ENCODE results near the gene PGS1.

PGS1 gene

DNA sequence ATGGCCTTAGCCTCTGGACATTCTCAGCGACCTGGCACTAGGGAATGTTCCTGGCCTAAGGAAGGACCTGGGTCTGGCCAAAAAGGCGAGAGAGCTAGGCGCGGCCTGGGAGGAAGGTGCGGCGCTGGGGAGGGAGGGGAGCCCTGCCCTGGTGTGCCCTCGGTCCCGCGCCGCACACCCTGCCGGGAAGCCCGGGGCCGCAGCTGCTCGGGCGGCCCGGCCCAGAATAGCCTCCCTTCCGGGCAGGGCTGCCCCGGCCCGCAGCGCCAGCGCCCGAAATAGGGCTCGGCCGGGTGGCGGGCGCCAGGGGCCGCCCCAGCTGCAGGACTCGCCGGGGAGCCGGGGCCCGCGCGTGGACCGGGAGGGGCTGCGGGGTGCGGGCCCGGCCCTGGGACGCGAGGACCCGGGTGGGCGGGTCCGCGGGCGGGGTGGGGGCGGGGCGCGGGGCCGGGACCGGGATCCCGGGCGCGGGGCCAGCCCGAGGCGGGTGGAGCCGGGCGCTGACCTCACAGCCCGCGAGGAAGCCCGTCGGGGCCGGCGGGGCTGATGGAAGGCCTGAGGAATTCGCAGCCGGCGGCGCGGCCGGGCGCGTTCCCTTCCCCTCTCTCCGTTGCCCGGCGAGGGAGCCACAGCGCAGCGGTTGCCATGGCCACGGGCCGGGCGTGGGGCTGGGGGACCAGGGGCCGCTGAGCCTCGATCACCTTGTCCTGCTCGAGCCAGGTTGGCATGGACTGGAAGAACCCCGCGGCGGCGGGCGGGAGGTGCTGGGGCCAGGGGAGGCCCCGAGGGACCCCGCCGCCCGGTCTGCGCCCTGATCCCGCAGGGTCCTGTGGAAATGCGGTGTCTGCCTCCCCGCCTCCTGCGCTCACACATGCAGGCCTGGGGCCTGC is 36.6 kb upstream of the PGS1 start:
- Histone ChIP-seq H3K4me1 (ENCODE audit: control insufficient read depth in 1 of 2, insufficient read depth in 2 of 2, low read length in 2 of 2) (peaks cover 20 to 26% of the 10 kb centered on the region in 2 donors), H3K27me3 (ENCODE audit: low read depth, low read length) (no peaks in the 10 kb centered on the region), H3K4me3 (ENCODE audit: low read depth in 1 of 2, low read length in 2 of 2) (peak overlapping the region in 1 of 2 donors; percentile 52), H3K9me3 (ENCODE audit: control insufficient read depth in 1 of 2, low read length in 2 of 2) (no peaks in the 10 kb centered on the region), H3K36me3 (ENCODE audit: control insufficient read depth in 1 of 2, insufficient read depth in 2 of 2, low read length in 2 of 2) (peaks cover 0 to 7% of the 10 kb centered on the region in 2 donors), H3K27ac (ENCODE audit: low read length) (peak overlapping the region; percentile 92)

DNA sequence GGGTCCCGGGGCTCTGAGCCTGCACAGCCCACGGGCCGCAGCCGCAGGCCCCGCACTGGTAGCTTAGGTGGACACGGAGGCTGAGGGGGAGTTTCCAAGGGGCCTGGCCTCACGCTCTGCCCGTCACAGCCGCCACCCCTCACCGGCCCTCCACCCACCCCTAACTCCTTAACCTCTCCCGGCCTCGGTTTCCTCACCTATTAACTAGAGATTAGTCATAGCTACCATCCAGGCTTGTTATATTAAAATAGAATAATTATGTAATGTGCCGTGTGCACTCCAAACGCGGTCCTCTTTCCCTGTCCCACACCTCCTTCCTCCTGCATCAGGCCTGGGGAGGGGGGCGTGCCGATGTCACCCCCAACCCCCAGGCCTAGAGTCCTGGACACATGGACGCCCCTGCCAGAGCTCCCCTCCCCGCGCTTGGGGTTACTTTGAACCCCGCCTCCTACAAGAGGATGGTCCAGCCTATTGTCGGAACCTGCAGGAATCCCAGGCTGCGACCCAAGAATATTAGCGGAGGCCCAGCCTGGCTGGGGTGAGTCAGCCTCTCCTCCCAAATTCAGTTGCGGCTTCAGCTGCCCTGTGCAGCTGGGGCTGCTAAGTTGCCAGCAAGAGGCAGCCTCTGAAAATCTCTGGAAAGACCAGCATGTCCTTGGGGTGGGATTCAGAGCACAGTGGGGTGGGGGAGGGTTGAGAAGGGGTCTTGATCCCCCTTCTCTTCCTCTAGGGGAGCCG is 35.8 kb upstream of the PGS1 start:
- Histone ChIP-seq H3K36me3 (ENCODE audit: control insufficient read depth in 1 of 2, insufficient read depth in 2 of 2, low read length in 2 of 2) (peaks cover 0 to 7% of the 10 kb centered on the region in 2 donors), H3K4me1 (ENCODE audit: control insufficient read depth in 1 of 2, insufficient read depth in 2 of 2, low read length in 2 of 2) (peaks cover 20 to 23% of the 10 kb centered on the region in 2 donors), H3K27ac (ENCODE audit: low read length) (peak overlapping the region; percentile 92), H3K9me3 (ENCODE audit: control insufficient read depth in 1 of 2, low read length in 2 of 2) (no peaks in the 10 kb centered on the region), H3K27me3 (ENCODE audit: low read depth, low read length) (no peaks in the 10 kb centered on the region), H3K4me3 (ENCODE audit: low read depth in 1 of 2, low read length in 2 of 2) (peak overlapping the region in 1 of 2 donors; percentile 52)

DNA sequence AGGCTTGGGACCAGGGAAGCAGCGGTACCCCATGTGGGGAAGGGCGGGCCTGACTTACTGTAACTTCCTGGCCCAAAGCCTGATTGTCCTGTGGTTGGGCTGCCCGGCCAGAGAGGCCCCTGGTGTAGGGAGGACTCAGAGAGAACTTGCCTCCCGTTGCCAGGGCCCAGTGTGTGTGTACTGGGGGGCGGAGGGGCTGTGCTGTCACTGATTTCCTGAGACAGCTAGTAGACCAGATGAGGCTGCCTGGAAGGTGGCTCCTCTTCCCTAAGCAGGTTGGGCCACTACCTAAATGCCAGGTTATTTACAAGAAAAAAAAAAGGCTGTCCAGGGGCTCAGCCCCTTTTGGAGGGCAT is 35.3 kb upstream of the PGS1 start:
- H3K27me3 ChIP-seq (ENCODE audit: low read depth, low read length) = no peaks in the 10 kb centered on the region
- peak overlapping the region; percentile 92 for H3K27ac ChIP-seq (ENCODE audit: low read length)
- peaks cover 0 to 7% of the 10 kb centered on the region in 2 donors for H3K36me3 ChIP-seq (ENCODE audit: control insufficient read depth in 1 of 2, insufficient read depth in 2 of 2, low read length in 2 of 2)
- no peaks in the 10 kb centered on the region for H3K9me3 ChIP-seq (ENCODE audit: control insufficient read depth in 1 of 2, low read length in 2 of 2)
- peak overlapping the region in 1 of 2 donors; percentile 52 for H3K4me3 ChIP-seq (ENCODE audit: low read depth in 1 of 2, low read length in 2 of 2)
- H3K4me1 ChIP-seq (ENCODE audit: control insufficient read depth in 1 of 2, insufficient read depth in 2 of 2, low read length in 2 of 2) = peaks cover 20 to 23% of the 10 kb centered on the region in 2 donors

DNA sequence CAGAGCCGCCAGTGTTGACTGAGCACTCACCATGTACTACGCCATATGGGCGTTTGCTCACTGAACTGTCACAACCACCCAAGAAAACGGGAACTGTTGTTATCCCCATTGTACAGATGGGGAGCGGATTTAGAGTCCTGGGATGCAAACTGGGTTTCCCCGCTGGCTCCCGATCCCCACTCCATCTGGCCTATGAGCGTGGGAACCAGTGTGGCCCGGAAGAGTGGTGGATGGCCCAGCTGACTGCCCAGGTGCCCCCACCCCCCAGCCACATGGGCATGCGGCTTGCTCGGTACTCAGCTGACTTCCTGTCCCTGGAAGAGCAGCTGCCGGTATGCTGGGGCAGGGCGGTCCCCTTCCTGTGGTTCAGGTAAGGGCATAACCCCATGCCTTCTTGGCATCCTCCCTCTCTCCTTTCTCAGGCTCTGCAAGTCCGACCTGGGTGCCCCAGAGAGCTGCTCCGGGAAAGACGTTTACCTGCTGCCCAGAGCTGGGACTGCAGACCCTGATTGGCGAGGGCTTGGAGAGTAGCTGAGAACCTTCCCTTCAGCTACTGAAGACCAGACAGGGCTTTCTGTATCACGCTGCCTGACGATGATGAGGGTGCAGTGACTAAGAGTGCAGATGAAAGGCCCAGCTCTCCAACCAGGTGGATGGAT is 34.8 kb upstream of the PGS1 start:
- H3K27ac ChIP-seq (ENCODE audit: low read length) = peak overlapping the region; percentile 92

DNA sequence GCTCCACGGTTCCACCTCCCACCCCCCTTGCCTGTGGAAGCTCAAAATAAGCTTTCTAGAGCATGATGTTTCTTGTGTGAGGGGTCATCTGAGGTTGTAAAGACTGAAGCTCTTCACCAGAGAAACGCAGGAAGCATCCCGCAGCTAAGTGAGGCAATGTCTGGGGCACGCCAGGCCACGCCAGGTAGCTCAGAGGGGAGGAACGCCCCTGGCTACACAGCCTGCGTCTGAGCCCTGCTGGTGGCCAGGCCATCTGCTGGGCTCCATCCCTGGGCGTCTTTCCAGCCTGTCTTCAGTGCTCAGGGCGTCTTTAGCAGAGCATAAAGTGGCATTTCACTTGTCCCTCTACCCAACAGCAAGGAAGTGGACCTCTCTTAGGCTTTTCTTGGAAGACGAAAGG is 33.8 kb upstream of the PGS1 start:
- Histone ChIP-seq H3K4me1 (ENCODE audit: control insufficient read depth in 1 of 2, insufficient read depth in 2 of 2, low read length in 2 of 2) (peaks cover 18 to 20% of the 10 kb centered on the region in 2 donors), H3K36me3 (ENCODE audit: control insufficient read depth in 1 of 2, insufficient read depth in 2 of 2, low read length in 2 of 2) (peaks cover 0 to 7% of the 10 kb centered on the region in 2 donors), H3K9me3 (ENCODE audit: control insufficient read depth in 1 of 2, low read length in 2 of 2) (no peaks in the 10 kb centered on the region), H3K27ac (ENCODE audit: low read length) (no peak overlapping the region), H3K4me3 (ENCODE audit: low read depth in 1 of 2, low read length in 2 of 2) (no peak overlapping the region), H3K27me3 (ENCODE audit: low read depth, low read length) (no peaks in the 10 kb centered on the region)

More for the DNA sequence above, 34.8 kb upstream of the PGS1 start:
- no peaks in the 10 kb centered on the region for H3K27me3 ChIP-seq (ENCODE audit: low read depth, low read length)
- peaks cover 0 to 7% of the 10 kb centered on the region in 2 donors for H3K36me3 ChIP-seq (ENCODE audit: control insufficient read depth in 1 of 2, insufficient read depth in 2 of 2, low read length in 2 of 2)
- peak overlapping the region in 1 of 2 donors; percentile 52 for H3K4me3 ChIP-seq (ENCODE audit: low read depth in 1 of 2, low read length in 2 of 2)
- H3K9me3 ChIP-seq (ENCODE audit: control insufficient read depth in 1 of 2, low read length in 2 of 2) = no peaks in the 10 kb centered on the region
- peaks cover 19 to 20% of the 10 kb centered on the region in 2 donors for H3K4me1 ChIP-seq (ENCODE audit: control insufficient read depth in 1 of 2, insufficient read depth in 2 of 2, low read length in 2 of 2)

DNA sequence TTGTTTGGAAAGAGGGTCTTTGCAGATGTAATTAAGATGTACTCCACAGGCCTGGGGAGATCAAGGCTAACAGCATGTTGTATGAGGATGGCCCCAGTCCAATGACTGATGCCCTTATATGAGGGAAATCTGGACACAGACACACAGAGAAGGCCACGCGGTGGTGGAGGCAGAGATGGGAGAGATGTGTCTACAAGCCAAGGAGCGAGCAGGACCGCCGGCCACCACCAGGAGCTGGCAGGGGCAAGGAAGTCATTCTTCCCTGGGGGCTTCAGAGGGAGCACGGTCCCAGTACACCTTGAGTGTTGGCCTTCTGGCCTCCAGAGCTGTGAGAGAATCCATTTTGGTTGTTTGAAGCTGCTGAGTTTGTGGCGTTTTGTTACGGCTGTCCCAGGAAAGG is 33.3 kb upstream of the PGS1 start:
- no peak overlapping the region for H3K4me3 ChIP-seq (ENCODE audit: low read depth in 1 of 2, low read length in 2 of 2)
- peaks cover 18 to 20% of the 10 kb centered on the region in 2 donors for H3K4me1 ChIP-seq (ENCODE audit: control insufficient read depth in 1 of 2, insufficient read depth in 2 of 2, low read length in 2 of 2)
- H3K9me3 ChIP-seq (ENCODE audit: control insufficient read depth in 1 of 2, low read length in 2 of 2) = no peaks in the 10 kb centered on the region
- H3K27ac ChIP-seq (ENCODE audit: low read length) = peak overlapping the region; percentile 39
- no peaks in the 10 kb centered on the region for H3K27me3 ChIP-seq (ENCODE audit: low read depth, low read length)
- peaks cover 0 to 7% of the 10 kb centered on the region in 2 donors for H3K36me3 ChIP-seq (ENCODE audit: control insufficient read depth in 1 of 2, insufficient read depth in 2 of 2, low read length in 2 of 2)

DNA sequence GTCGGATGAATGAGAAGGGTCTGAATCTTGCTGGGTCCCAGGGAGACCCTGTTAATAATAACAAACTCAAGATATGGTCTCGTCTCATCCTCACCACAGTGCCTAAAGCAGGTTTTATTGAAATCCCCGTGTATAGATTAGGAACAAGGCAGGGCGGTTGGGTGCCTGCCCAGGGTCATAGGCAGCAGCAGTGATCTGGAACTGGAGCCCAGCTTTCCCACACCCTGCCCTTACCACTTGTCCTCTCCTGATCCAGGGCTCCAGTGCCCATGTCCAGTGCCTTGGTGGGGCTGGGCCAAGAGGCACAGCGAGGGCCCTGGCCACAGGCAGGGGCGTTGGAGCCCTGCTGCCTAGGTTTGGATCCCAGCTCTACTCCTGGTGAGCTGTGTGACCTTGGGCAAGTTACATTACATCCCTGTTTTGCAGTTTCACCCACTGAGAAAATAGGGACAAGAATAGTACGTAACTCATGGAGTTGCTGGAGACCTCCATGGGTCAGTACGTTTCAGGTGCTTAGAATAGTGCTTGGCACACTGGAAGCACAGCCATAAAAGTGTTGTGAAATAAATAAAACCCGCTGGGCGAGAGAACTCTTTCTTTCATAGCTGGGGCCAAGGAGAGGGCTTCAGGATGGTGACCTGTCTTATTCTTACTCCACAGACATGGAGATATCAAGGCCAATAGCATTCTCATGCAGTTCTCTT is 32.5 kb upstream of the PGS1 start:
- Histone ChIP-seq H3K27ac (ENCODE audit: low read length) (peak overlapping the region; percentile 39), H3K4me3 (ENCODE audit: low read depth in 1 of 2, low read length in 2 of 2) (no peak overlapping the region), H3K9me3 (ENCODE audit: control insufficient read depth in 1 of 2, low read length in 2 of 2) (no peaks in the 10 kb centered on the region), H3K36me3 (ENCODE audit: control insufficient read depth in 1 of 2, insufficient read depth in 2 of 2, low read length in 2 of 2) (peaks cover 0 to 7% of the 10 kb centered on the region in 2 donors), H3K27me3 (ENCODE audit: low read depth, low read length) (no peaks in the 10 kb centered on the region), H3K4me1 (ENCODE audit: control insufficient read depth in 1 of 2, insufficient read depth in 2 of 2, low read length in 2 of 2) (peaks cover 18 to 20% of the 10 kb centered on the region in 2 donors)

DNA sequence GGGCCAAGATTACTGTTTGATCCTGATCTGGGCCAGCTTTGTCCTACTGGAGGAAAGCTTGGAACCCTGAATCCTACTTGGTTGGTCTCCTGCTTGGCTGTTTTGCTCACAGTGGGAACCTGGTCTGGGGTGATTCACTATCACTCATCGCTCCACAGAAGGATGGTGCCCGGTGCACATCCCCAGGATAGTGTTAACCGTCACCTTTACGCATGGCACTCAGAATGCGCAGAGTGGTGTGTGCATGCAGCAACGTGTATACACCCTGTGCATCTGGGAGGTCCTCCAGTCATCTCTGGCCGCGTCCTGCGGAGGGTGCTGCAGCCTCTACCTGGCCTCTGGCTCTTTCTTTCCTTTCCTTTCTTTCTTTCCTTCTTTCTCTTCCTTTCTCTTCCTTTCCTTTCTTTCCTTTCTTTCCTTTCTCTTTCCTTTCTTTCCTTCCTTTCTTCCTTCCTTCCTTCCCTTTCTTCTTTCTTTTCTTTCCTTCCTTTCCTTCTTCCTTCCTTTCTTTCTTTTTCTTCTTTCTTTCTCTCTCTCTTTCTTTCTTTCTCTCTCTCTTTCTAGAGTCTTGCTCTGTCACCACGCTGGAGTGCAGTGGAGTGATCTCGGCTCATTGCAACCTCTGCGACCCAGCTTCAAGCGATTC is 31.7 kb upstream of the PGS1 start:
- no peaks in the 10 kb centered on the region for H3K9me3 ChIP-seq (ENCODE audit: control insufficient read depth in 1 of 2, low read length in 2 of 2)
- H3K27me3 ChIP-seq (ENCODE audit: low read depth, low read length) = no peaks in the 10 kb centered on the region
- no peak overlapping the region for H3K27ac ChIP-seq (ENCODE audit: low read length)
- no peak overlapping the region for H3K4me3 ChIP-seq (ENCODE audit: low read depth in 1 of 2, low read length in 2 of 2)
- H3K4me1 ChIP-seq (ENCODE audit: control insufficient read depth in 1 of 2, insufficient read depth in 2 of 2, low read length in 2 of 2) = peaks cover 23% of the 10 kb centered on the region in 2 donors
- H3K36me3 ChIP-seq (ENCODE audit: control insufficient read depth in 1 of 2, insufficient read depth in 2 of 2, low read length in 2 of 2) = peaks cover 0 to 7% of the 10 kb centered on the region in 2 donors

DNA sequence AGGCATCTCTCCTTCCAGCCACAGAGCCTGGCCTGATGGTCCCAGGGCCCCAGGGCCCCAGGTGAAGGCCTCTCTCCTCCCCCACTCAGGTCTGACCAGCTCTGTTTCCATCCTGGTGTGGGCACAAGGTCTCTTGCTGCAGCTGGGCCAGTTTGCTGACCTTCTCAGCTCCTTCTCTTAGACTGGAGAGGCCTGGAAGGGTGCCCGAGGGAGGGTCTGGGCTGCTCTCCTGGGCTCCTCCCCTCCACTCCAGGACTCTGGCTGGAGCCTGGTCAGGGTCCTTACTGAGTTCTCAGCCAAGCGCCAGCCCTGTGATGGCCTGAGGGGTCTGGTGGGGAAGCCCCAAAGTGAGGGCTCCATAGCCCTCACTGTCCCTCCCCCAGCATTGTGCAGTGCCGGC is 31.0 kb upstream of the PGS1 start:
- peaks cover 0 to 2% of the 10 kb centered on the region in 2 donors for H3K36me3 ChIP-seq (ENCODE audit: control insufficient read depth in 1 of 2, insufficient read depth in 2 of 2, low read length in 2 of 2)
- no peak overlapping the region for H3K4me3 ChIP-seq (ENCODE audit: low read depth in 1 of 2, low read length in 2 of 2)
- H3K27ac ChIP-seq (ENCODE audit: low read length) = no peak overlapping the region
- no peaks in the 10 kb centered on the region for H3K27me3 ChIP-seq (ENCODE audit: low read depth, low read length)
- H3K9me3 ChIP-seq (ENCODE audit: control insufficient read depth in 1 of 2, low read length in 2 of 2) = no peaks in the 10 kb centered on the region
- peaks cover 25 to 30% of the 10 kb centered on the region in 2 donors for H3K4me1 ChIP-seq (ENCODE audit: control insufficient read depth in 1 of 2, insufficient read depth in 2 of 2, low read length in 2 of 2)

DNA sequence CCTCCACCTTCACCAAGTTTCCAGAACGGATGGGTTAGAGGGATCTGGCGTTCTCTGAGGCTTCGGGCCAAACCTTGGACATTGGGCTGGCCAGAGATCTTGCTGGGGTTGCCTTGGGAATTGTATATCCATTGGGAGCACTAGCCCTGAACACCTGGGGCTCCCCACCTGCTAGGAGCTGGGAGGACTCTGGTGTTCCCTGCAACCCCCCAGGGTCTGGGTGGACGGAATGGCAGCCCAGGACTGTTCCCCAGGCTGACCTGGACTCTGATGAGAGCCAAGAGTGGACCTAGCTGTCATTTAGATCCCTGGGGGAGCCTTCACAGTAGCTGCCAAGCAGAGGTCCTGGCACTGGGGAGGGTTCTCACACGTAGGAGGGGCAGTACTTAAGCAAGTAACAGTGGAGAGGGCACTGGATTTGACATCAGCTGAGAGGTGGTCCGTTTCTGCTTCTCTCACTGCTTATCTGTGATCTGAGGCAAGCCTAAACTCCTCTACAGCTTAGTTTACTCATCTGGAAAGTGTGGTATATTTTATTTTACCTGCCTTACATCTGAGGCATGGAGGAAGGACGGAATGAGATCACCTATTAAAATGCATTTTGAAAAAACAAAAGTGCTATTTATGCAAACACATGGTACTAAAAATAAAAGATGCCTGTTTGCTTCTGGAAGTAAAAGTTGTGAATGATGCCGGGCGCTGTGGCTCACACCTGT is 30.2 kb upstream of the PGS1 start:
- no peaks in the 10 kb centered on the region for H3K9me3 ChIP-seq (ENCODE audit: control insufficient read depth in 1 of 2, low read length in 2 of 2)
- H3K36me3 ChIP-seq (ENCODE audit: control insufficient read depth in 1 of 2, insufficient read depth in 2 of 2, low read length in 2 of 2) = no peaks in the 10 kb centered on the region
- H3K4me3 ChIP-seq (ENCODE audit: low read depth in 1 of 2, low read length in 2 of 2) = no peak overlapping the region
- H3K27me3 ChIP-seq (ENCODE audit: low read depth, low read length) = no peaks in the 10 kb centered on the region
- H3K27ac ChIP-seq (ENCODE audit: low read length) = no peak overlapping the region
- peaks cover 19 to 25% of the 10 kb centered on the region in 2 donors for H3K4me1 ChIP-seq (ENCODE audit: control insufficient read depth in 1 of 2, insufficient read depth in 2 of 2, low read length in 2 of 2)
